Lower leg skin (tissue), 3 donors: ENCODE measurements around the gene MED29.

Experiments used
- CTCF ChIP-seq, 3 donors: fragments of 450-650 bp; IDR thresholded peaks; one replicate each; pipeline ENCODE4 v1.5.1; 2016; ENCODE audit warnings: antibody characterized with exemption in 3 of 3, mild to moderate bottlenecking in 3 of 3, moderate library complexity in 2 of 3
- POLR2A ChIP-seq, 2 donors: fragments of 450-650 bp; IDR thresholded peaks; one replicate each; pipeline ENCODE4 v1.6.1; 2016 to 2017; ENCODE audit warnings: antibody characterized with exemption in 2 of 2, mild to moderate bottlenecking in 1 of 2, moderate library complexity in 1 of 2

GRCh38 chr19:39362682-39363657 is 28.2 kb upstream of the MED29 start:
- no peak for TF ChIP-seq CTCF (IDR thresholded peaks at IDR 0.05)
- TF ChIP-seq POLR2A (IDR thresholded peaks at IDR 0.05), result no peak
